NCI-H774 (cell line): Measurements from ENCODE around the gene MBL2.

Experiments
- DNase-seq: peaks from one replicate; lab custom pipeline; 2025; lab: John Stamatoyannopoulos, UW

MBL2 gene

GRCh38 chr10:52771534-52772445, 794 bp downstream of the MBL2 start:
- DNase-seq, result no peak

DNA sequence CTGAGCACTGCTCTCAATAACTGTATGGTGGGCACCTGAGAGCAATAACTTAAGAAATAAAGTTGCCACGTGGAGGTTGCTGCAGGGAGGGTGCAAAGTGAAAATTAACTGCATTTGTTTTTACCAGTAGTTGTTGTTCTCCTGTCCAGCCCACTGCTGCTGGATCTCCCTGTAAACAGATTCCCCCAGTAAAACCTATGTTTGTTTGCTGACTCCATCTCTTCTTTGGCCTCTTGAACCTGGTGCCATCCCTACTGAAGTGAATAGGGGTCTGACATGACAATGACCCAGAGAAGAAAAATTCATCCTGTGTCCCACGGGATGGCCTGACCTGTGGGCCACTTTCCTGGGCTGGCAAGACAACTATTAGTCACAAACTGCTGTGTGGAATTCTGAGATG, 1.7 kb downstream of the MBL2 start:
- DNase-seq, result no peak

GRCh38 chr10:52769966-52770365, 2.6 kb downstream of the MBL2 start:
- no peak for DNase-seq

DNA sequence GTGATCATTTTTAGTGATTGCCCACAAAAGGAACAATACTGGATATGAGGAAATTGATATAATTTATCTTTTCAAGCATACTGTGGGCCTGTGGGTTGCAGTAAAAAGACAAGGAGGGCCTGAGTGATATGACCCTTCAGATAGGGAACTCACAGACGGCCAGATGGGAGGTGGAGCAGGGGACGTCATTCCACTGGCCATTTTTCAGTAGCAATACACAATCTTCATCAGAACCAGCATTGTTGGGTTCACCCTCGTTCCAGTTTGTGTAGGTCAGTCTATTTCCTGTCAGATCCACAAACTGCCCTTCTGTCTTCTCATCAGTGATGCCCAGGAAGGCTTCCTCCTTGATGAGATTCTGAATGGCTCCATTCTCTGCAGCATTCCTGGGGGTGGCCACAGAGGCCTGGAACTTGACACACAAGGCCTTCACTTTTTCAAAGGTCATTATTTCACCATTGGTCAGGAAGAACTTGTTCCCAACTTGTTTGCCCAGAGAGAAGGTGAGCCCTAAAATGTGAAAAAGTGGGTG, 4.5 kb downstream of the MBL2 start:
- no peak for DNase-seq

DNA sequence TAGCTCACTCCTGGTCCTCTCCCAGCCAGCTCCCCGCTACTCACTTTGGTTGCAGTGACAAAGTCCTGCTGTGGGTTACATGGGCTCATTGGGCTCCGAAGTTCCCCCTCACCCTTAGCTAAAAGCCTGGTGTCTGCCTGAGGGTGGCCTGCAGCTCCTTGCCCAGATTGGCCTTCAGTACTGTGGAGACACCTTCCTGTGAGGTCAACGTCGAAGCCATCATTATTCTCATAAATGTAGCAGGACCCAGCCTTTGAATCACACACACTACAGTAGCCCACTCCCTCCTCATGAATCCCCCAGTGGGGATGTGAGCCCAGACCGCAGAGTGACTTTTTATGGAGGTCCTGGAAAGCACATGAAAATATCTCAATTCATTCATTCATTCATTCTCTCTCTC, 10.5 kb downstream of the MBL2 start:
- no peak for DNase-seq

GRCh38 chr10:52759154-52759553, 13.4 kb downstream of the MBL2 start:
- DNase-seq, result no peak

- no peak for DNase-seq
Measured at GRCh38 chr10:52758406-52758805, 14.2 kb downstream of the MBL2 start.

DNA sequence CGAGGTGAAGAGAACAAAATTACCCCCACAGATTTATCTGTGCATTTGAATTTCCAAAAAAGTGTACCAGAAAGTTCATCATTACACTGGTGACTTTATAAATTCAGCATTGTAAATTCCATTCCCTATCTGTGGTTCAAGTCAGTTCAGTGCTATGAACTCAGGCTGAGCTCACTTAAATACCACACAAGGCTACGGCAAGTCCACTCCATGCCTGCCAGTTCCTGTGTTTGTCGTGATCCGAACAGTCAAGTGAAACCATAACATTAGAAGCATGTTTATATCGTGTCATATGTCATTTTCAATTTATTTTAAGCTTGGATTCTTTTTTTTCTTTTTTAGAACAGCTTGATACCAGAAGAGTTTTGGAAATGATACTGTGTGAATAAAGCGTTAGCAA, 14.8 kb downstream of the MBL2 start:
- no peak for DNase-seq

DNA sequence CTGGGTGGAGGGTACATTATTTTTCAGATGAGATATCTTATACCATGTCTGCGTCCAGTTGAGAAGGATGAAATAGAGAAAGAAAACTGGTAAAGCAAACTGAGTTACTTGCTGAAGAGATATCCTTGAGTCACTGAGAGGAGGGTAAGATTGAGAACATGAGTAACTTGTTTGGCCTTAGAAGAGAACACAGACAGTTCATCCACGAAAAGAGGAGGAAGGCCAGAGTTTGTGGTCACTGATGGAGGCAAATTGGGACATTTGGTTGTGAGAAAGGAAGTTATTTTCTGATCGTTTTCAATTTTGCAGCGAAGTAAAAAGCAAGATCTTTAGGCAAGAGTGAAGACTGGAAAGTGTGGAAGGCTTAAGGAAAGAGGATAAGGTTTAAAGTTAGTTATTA, 15.6 kb downstream of the MBL2 start:
- no peak for DNase-seq

DNA sequence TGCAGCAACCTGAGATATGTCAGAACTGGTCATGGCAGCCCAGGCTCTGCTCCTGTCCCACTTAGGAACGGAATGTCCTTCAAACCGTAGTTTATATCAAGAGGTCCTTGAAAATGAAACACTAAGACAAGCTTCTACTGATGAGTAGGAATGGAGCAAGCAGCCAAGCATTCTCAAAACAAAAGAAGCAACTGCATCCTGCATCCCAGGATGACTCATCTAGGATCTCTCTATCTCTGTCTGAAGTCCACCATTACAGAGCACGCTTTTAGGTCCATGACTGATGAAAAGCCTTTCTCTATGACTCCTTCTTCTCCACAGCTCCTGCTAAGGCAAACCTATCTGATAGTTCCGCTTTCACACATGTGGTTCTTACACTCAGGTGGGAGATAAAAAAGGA, 16.3 kb downstream of the MBL2 start:
- no peak for DNase-seq

GRCh38 chr10:52755297-52756062, 17.1 kb downstream of the MBL2 start:
- DNase-seq, result no peak

DNA sequence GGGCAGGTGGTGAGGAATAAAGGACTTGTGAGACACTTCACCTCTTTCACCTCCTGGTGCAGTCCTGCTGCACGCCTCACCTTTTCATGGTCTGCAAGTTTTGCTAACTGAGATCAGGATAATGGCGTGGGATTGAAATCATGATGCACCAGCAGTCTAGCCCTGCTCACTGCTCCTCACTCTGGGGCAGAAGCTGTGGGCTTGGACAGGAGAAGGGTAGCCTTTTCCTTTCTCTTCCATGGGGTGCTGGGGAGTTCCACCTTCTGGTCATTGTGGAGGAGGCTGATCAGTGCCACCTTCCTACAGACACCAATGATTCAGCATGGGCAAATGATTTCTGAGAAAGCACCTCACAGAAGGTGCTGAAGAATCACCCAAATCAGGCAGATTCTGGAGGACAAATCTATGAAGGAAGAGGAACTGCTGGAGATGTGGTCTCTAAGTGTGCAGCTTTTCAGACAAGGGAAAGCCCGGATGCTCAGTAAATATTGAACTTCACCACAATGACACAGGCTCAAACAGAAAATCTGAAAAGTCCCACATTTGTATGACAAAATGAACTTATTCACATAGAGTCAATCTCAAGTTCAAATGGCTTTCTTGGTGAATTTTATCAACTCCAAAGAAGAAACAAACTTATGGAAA, 19.7 kb downstream of the MBL2 start:
- no peak for DNase-seq

DNA sequence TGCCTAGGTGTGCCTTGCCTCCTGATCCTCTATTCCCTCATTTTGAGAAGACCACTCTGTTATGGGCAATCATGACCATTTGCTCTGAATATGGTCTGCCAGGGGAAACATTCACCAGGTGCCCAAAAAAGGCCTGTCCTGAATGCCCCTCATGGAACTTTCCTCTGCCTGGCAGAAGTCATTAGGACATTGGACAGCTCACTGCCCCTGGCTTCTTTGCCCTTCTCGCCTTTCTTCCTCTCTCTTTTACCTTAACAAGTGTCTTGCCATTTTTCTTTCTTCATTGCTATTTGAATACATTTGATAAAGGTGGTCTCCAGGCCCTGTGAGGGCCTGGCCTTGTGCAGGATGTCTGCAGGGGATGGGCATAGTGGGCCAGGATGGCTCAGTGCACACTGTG, 20.3 kb downstream of the MBL2 start:
- DNase-seq, result no peak

- no peak for DNase-seq
Measured at GRCh38 chr10:52751337-52751736, 21.2 kb downstream of the MBL2 start.

GRCh38 chr10:52750629-52751028, 22.0 kb downstream of the MBL2 start:
- no peak for DNase-seq

DNA sequence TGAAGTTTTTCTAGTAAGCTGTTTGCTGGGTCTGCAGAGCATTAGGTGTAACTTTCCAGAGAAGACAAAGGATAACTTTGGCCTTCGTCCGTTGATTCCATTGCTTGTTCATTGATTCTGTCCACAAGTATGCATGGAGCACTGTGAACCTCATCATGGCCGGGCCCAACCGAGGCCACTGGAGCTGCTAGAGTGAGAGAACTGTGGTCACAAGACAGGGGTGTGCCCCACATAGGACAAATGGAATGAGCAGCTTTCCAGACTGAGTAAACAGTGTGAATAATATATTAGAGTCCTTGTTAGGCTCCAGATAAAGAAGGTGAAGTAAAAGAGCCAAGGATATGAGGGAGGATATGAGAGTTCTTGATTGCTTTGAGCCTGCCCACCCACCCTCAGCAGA, 24.9 kb downstream of the MBL2 start:
- no peak for DNase-seq

GRCh38 chr10:52746169-52746568, 26.4 kb downstream of the MBL2 start:
- DNase-seq, result no peak

- DNase-seq, result no peak
Measured at GRCh38 chr10:52744057-52744805, 28.4 kb downstream of the MBL2 start.

GRCh38 chr10:52742731-52743130, 29.9 kb downstream of the MBL2 start:
- no peak for DNase-seq

DNA sequence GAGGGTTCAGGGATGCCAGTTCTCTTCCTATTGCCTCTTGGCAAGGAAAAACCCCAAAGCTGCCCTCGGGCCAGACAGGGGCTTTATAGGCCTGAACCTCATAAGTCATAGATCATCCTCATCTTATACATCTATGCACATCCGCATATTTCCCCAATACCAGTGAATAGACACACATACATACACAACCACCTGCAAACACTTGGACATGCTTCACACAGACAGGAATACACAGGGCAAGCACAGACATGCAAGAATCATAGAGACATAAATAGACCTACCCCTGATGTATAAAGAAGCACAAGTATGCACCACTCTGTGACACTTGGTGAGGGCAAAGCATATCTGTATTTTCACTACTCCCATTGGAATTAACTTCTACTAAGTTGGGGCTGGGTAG, 30.7 kb downstream of the MBL2 start:
- no peak for DNase-seq

DNA sequence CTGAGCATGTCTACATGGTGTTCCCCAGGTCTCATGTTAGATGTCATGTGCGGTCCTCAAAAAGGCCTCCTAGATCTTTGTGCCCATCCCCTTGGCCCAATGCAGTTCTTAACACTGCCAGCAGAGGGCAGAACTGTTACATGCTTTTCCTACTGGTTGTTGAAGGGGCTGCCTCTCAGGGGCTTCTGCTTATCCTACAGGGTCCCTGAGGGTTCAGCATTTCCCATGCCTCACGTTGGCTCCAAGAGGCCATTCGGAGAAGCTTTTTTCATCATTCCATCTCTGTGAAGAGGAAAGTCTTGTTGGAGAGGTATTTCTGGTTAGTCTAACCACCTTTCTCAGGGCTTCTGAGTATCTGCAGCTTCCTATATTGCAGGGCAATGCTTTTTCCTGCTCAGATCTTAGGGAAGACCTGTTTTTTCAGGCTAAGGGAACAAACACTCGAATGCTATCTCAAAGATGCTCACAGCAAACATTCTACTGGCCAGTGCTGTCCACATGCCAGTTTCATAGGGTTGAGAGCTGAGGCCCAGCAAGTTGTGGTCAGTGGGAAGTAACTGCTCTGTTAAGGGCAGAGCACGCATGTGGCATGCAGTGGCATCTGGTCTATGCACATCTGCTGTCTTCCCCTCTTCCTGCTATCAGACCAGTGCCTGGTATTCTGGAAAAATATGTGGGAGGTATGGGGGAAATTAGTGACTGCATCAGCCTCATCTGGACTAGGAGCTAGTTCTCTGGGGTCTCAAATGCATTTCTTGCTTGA, 31.5 kb downstream of the MBL2 start:
- no peak for DNase-seq
